ENCODE measurements around the gene PLXNA3.
"Not testable (repeated sequence)": the region's sequence is repeated elsewhere in the genome, so short reads cannot be mapped to it uniquely, and the experiment has no call there.

Gene PLXNA3

GRCh38 chrX:154478728-154479622 is 20.9 kb downstream of the PLXNA3 start, which contains the start of gene LAGE3:
Gene LAGE3 (minus strand): TSS chrX:154479281. CDS start chrX:154478915, 366 bp downstream.
- DNase-seq (ENCODE audit: low spot score) (peak; percentile 74), FAIRE-seq (no peak)

GRCh38 chrX:154481195-154481594 is 23.1 kb downstream of the PLXNA3 start:
- FAIRE-seq (no peak), DNase-seq (ENCODE audit: low spot score) (no peak)

GRCh38 chrX:154481911-154482601 is 24.0 kb downstream of the PLXNA3 start:
- FAIRE-seq, result no peak

GRCh38 chrX:154482786-154483185 is 24.7 kb downstream of the PLXNA3 start:
- no peak for DNase-seq (ENCODE audit: low spot score)
- no peak for FAIRE-seq

More at GRCh38 chrX:154481911-154482601, 24.0 kb downstream of the PLXNA3 start:
- no peak for DNase-seq (ENCODE audit: low spot score)

- FAIRE-seq (no peak), DNase-seq (ENCODE audit: low spot score) (no peak)
Measured at GRCh38 chrX:154483325-154483724, 25.2 kb downstream of the PLXNA3 start.

- no peak for DNase-seq (ENCODE audit: low spot score)
- no peak for FAIRE-seq
Measured at GRCh38 chrX:154484255-154485149, 26.4 kb downstream of the PLXNA3 start.

GRCh38 chrX:154485150-154486051 is 27.3 kb downstream of the PLXNA3 start:
- no peak for DNase-seq (ENCODE audit: low spot score)

GRCh38 chrX:154486052-154486395 is 27.9 kb downstream of the PLXNA3 start:
- DNase-seq (ENCODE audit: low spot score), result no peak
- FAIRE-seq, result no peak

More at GRCh38 chrX:154485150-154486051, 27.3 kb downstream of the PLXNA3 start:
- FAIRE-seq, result no peak

GRCh38 chrX:154486396-154487207 is 28.5 kb downstream of the PLXNA3 start, which contains the start of gene UBL4A:
Gene UBL4A (minus strand): TSS chrX:154486615. CDS start chrX:154486584, 31 bp downstream.
- peak; percentile 74 for DNase-seq (ENCODE audit: low spot score)
- FAIRE-seq, result peak; percentile 40

- DNase-seq (ENCODE audit: low spot score) (no peak), FAIRE-seq (no peak)
Measured at GRCh38 chrX:154487518-154488290, 29.6 kb downstream of the PLXNA3 start.

- DNase-seq (ENCODE audit: low spot score), result no peak
- FAIRE-seq, result no peak
Measured at GRCh38 chrX:154488336-154489075, 30.4 kb downstream of the PLXNA3 start.

GRCh38 chrX:154489182-154489581 is 31.1 kb downstream of the PLXNA3 start:
- DNase-seq (ENCODE audit: low spot score) (no peak), FAIRE-seq (no peak)

GRCh38 chrX:154490021-154490413 is 31.9 kb downstream of the PLXNA3 start:
- FAIRE-seq, result peak; percentile 40
- DNase-seq (ENCODE audit: low spot score), result peak; percentile 15

- FAIRE-seq (peak; percentile 38), DNase-seq (ENCODE audit: low spot score) (peak; percentile 88)
Measured at GRCh38 chrX:154490414-154491083, 32.5 kb downstream of the PLXNA3 start, which contains the start of gene SLC10A3. Gene SLC10A3 (minus strand): TSS chrX:154490629. CDS start chrX:154488940, 1,689 bp downstream.

- no peak for DNase-seq (ENCODE audit: low spot score)
- no peak for FAIRE-seq
Measured at GRCh38 chrX:154494715-154495114, 36.6 kb downstream of the PLXNA3 start.

- DNase-seq (ENCODE audit: low spot score), result no peak
- no peak for FAIRE-seq
Measured at GRCh38 chrX:154495472-154495922, 37.4 kb downstream of the PLXNA3 start.

GRCh38 chrX:154496591-154497137 is 38.6 kb downstream of the PLXNA3 start:
- DNase-seq (ENCODE audit: low spot score); FAIRE-seq: not testable (repeated sequence)
